HepG2 (cell line): Measurements from ENCODE around the gene CADPS2. TPM values are rescaled to one million over a fixed set of nuclear protein-coding genes. Genes with fewer than 3 reads are reported as not detected.

Experiments used
- ARHGAP35 ChIP-seq: sonication (generic); formaldehyde crosslinking; IDR thresholded peaks from 2 replicates; pipeline ENCODE4 v1.9.0; 2022; ENCODE audit warnings: mild to moderate bottlenecking, inconsistent platforms, moderate library complexity, missing genetic modification reagents, borderline replicate concordance
- E2F5 ChIP-seq: sonication (generic); formaldehyde crosslinking; conservative IDR thresholded peaks from 2 replicates; pipeline ENCODE4 v1.4.0; 2020; ENCODE audit warnings: missing genetic modification reagents
- HMGXB3 ChIP-seq: sonication (generic); formaldehyde crosslinking; IDR thresholded peaks from 2 replicates; pipeline ENCODE4 v1.4.0; 2020; ENCODE audit warnings: missing genetic modification reagents, borderline replicate concordance
- IRF9 ChIP-seq: sonication (generic); formaldehyde crosslinking; IDR thresholded peaks from 2 replicates; pipeline ENCODE4 v1.8.0; 2022; ENCODE audit warnings: missing genetic modification reagents, mild to moderate bottlenecking, borderline replicate concordance
- KAT8 ChIP-seq: IDR thresholded peaks from 2 replicates; pipeline ENCODE4 v1.6.1; 2016; ENCODE audit warnings: missing genetic modification reagents, missing compliant biosample characterization
- KLF15 ChIP-seq: sonication (generic); formaldehyde crosslinking; IDR thresholded peaks from 2 replicates; pipeline ENCODE4 v1.8.1; 2023; ENCODE audit warnings: borderline replicate concordance, mild to moderate bottlenecking, inconsistent platforms, missing genetic modification reagents, mixed read lengths
- MXD3 ChIP-seq: IDR thresholded peaks from 2 replicates; pipeline ENCODE4 v1.6.1; 2016; ENCODE audit warnings: mild to moderate bottlenecking, missing biosample characterization, missing genetic modification reagents
- NCOA2 ChIP-seq: sonication (generic); formaldehyde crosslinking; IDR thresholded peaks from 2 replicates; pipeline ENCODE4 v1.8.0; 2022; ENCODE audit warnings: inconsistent platforms
- NFE2 ChIP-seq: sonication (generic); formaldehyde crosslinking; IDR thresholded peaks from 2 replicates; pipeline ENCODE4 v1.4.0; 2020; ENCODE audit warnings: missing genetic modification reagents
- SOX5 ChIP-seq: IDR thresholded peaks from 2 replicates; pipeline ENCODE4 v1.6.1; 2016; ENCODE audit warnings: borderline replicate concordance
- SP4 ChIP-seq: sonication (generic); formaldehyde crosslinking; IDR thresholded peaks from 2 replicates; pipeline ENCODE4 v1.8.1; 2023; ENCODE audit warnings: mild to moderate bottlenecking, missing genetic modification reagents
- U2AF2 ChIP-seq: fragments of 200-400 bp; formaldehyde crosslinking; IDR thresholded peaks from 2 replicates; pipeline ENCODE4 v1.6.1; 2017; ENCODE audit warnings: low read depth, mild to moderate bottlenecking, low read length
- ZBTB1 ChIP-seq: sonication (generic); formaldehyde crosslinking; IDR thresholded peaks from 2 replicates; pipeline ENCODE4 v1.4.0; 2020; ENCODE audit warnings: missing genetic modification reagents, borderline replicate concordance
- ZBTB10 ChIP-seq: sonication (generic); formaldehyde crosslinking; IDR thresholded peaks from 2 replicates; pipeline ENCODE4 v1.4.0; 2020; ENCODE audit warnings: missing genetic modification reagents, borderline replicate concordance
- ZBTB46 ChIP-seq: sonication (generic); formaldehyde crosslinking; IDR thresholded peaks from 2 replicates; pipeline ENCODE4 v1.4.0; 2020; ENCODE audit warnings: mild to moderate bottlenecking, missing genetic modification reagents, borderline replicate concordance
- ZC3H13 ChIP-seq: sonication (generic); formaldehyde crosslinking; IDR thresholded peaks from 2 replicates; pipeline ENCODE4 v1.8.1; 2023; ENCODE audit warnings: mild to moderate bottlenecking, missing genetic modification reagents, moderate library complexity
- ZNF564 ChIP-seq: sonication (generic); formaldehyde crosslinking; IDR thresholded peaks from 2 replicates; pipeline ENCODE4 v1.8.1; 2023; ENCODE audit warnings: mild to moderate bottlenecking, missing genetic modification reagents
- ZNF629 ChIP-seq: sonication (generic); formaldehyde crosslinking; conservative IDR thresholded peaks from 2 replicates; pipeline ENCODE4 v1.5.0; 2020; ENCODE audit warnings: missing genetic modification reagents
- ZSCAN12 ChIP-seq: sonication (generic); formaldehyde crosslinking; IDR thresholded peaks from 2 replicates; pipeline ENCODE4 v1.9.0; 2021; ENCODE audit warnings: mild to moderate bottlenecking, missing genetic modification reagents
- polyA plus RNA-seq, 8 experiments: library from polyadenylated mRNA; depleted of rRNA in 3 of 8; stranded (reverse) in 7 of 8; unstranded in 1 of 8; fragments of >200 nt; fragmentation: Illumina TruSeq in 4 of 8; extraction: Trizol in 4 of 8; gene quantifications; 2 replicates each; pipeline versions ENCODE4 v1.2.1 to v1.2.3, GENCODE V29; 2011 to 2016; ENCODE audit warnings: low read depth in 4 of 8, missing spikeins in 1 of 8, mixed read lengths in 1 of 8; ENCODE audit not compliant: insufficient read depth in 1 of 8
- total RNA-seq, 5 experiments: library from RNA; depleted of rRNA; stranded (reverse); fragments of >200 nt; fragmentation: Illumina TruSeq; extraction: Trizol; gene quantifications; 2 replicates each; pipeline ENCODE4 v1.2.3, GENCODE V29; 2016; ENCODE audit warnings: low read depth in 1 of 5

CADPS2 gene
- total and polyA plus RNA-seq, 2 of the 13 experiments (the other 11 are each of a cell fraction or from before 2014, with no cell fraction given), result 17.6 to 43.8 TPM

GRCh38 chr7:122695816-122696215, 190.4 kb downstream of the CADPS2 start (continued):
- TF ChIP-seq U2AF2 (no peak), KLF15 (CRISPR knock-in tag) (no peak), ZNF564 (CRISPR knock-in tag) (no peak), IRF9 (CRISPR knock-in tag) (no peak), ZSCAN12 (CRISPR knock-in tag) (no peak), NFE2 (CRISPR knock-in tag) (no peak), KAT8 (CRISPR knock-in tag) (no peak), ZC3H13 (CRISPR knock-in tag) (no peak), ZBTB1 (CRISPR knock-in tag) (no peak), E2F5 (CRISPR knock-in tag) (no peak), ARHGAP35 (no peak), ZNF629 (CRISPR knock-in tag) (no peak), NCOA2 (CRISPR knock-in tag) (0 out of 2 replicates have a peak, but pooled peaks have one; percentile 31), SOX5 (CRISPR knock-in tag) (peak; percentile 86), SP4 (CRISPR knock-in tag) (0 out of 2 replicates have a peak, but pooled peaks have one; percentile 22), ZBTB10 (CRISPR knock-in tag) (no peak), MXD3 (CRISPR knock-in tag) (no peak), HMGXB3 (CRISPR knock-in tag) (no peak), ZBTB46 (CRISPR knock-in tag) (no peak)
